Endothelial cell of umbilical vein (primary cell): Measurements from ENCODE around the gene ZSCAN16. TPM values are rescaled to one million over a fixed set of nuclear protein-coding genes. Genes with fewer than 3 reads are reported as not detected.

Experiments
- BruUV-seq: library from RNA; stranded (reverse); fragments of 400-500 nt; replicated peaks from 2 replicates; lab custom pipeline; 2021; lab: Mats Ljungman, UMichigan
- CTCF ChIA-PET: fragments of 300-600, 350-600 bp; sonication (Branson Sonifier 250); formaldehyde crosslinking; loops from one replicate; lab custom pipeline; 2021; ENCODE audit warnings: antibody characterized with exemption, inconsistent platforms; lab: Charles Lee
- POLR2A ChIA-PET: fragments of 300-600, 350-600 bp; sonication (Branson Sonifier 250); formaldehyde crosslinking; loops from one replicate; lab custom pipeline; 2021; ENCODE audit warnings: antibody characterized with exemption, inconsistent platforms; lab: Charles Lee
- DNase-seq: peaks from one replicate; pipeline ENCODE4 v3.0.0-alpha.2; 2011; ENCODE audit warnings: low read depth, low spot score
- FAIRE-seq: peaks from 2 replicates; lab custom pipeline; 2011; peaks lifted over from hg19 to GRCh38; lab: Jason Lieb, UNC
- H2AFZ ChIP-seq: 2 replicates; pipeline ENCODE4 v1.6.0; 2012; ENCODE audit warnings: low read depth, low read length, control low read depth, inconsistent platforms
- H3K27ac ChIP-seq: 2 replicates; pipeline ENCODE4 v1.5.1; 2011; ENCODE audit warnings: low read depth, mild to moderate bottlenecking, control low read depth, low read length, moderate library complexity; ENCODE audit not compliant: insufficient read depth
- H3K27me3 ChIP-seq, 2 experiments: 2 replicates each; pipeline versions ENCODE4 v1.6.0 to v1.6.1; 2011; ENCODE audit warnings: low read length in 2 of 2, mixed read lengths in 1 of 2; ENCODE audit not compliant: control insufficient read depth in 2 of 2, insufficient read depth in 2 of 2
- H3K36me3 ChIP-seq, 2 experiments: 2 replicates in 1 of 2; 3 replicates in 1 of 2; pipeline ENCODE4 v1.5.1; 2011; ENCODE audit warnings: low read length in 2 of 2, mild to moderate bottlenecking in 1 of 2, moderate library complexity in 1 of 2; ENCODE audit not compliant: control insufficient read depth in 2 of 2, insufficient read depth in 2 of 2; ENCODE audit errors: extremely low read depth in 1 of 2
- H3K4me1 ChIP-seq: 3 replicates; pipeline ENCODE4 v1.5.1; 2011; ENCODE audit warnings: mild to moderate bottlenecking, low read length; ENCODE audit not compliant: control insufficient read depth, insufficient read depth; ENCODE audit errors: extremely low read depth
- H3K4me2 ChIP-seq: 2 replicates; pipeline ENCODE4 v1.6.1; 2011; ENCODE audit warnings: low read length, control low read depth, mixed read lengths; ENCODE audit not compliant: insufficient read depth
- H3K4me3 ChIP-seq, 3 experiments: fragments of 200-600 bp in 1 of 3; sonication (generic), shearing (Covaris generic) in 1 of 3; replicated peaks in 1 of 3; 2 replicates each; pipeline ENCODE4 v1.5.1; 2011 to 2016; ENCODE audit warnings: control low read depth in 3 of 3, low read length in 3 of 3, mild to moderate bottlenecking in 2 of 3, inconsistent platforms in 1 of 3, low read depth in 1 of 3, moderate library complexity in 1 of 3; ENCODE audit not compliant: insufficient read depth in 1 of 3
- H3K79me2 ChIP-seq: 2 replicates; pipeline ENCODE4 v1.6.0; 2012; ENCODE audit warnings: low read length, inconsistent platforms; ENCODE audit not compliant: control insufficient read depth, insufficient read depth
- H3K9ac ChIP-seq: replicated peaks from 2 replicates; pipeline ENCODE3; 2011; ENCODE audit warnings: low read length, control low read depth; ENCODE audit not compliant: insufficient read depth; ENCODE audit errors: extremely low read depth
- H3K9me1 ChIP-seq: replicated peaks from 3 replicates; pipeline ENCODE4 v1.6.0; 2011; ENCODE audit warnings: mild to moderate bottlenecking, low read length; ENCODE audit not compliant: control insufficient read depth, insufficient read depth; ENCODE audit errors: extremely low read depth
- H3K9me3 ChIP-seq: replicated peaks from 2 replicates; pipeline ENCODE4 v1.5.1; 2012; ENCODE audit warnings: low read length, inconsistent platforms; ENCODE audit not compliant: control insufficient read depth, insufficient read depth
- H4K20me1 ChIP-seq: replicated peaks from 2 replicates; pipeline ENCODE3; 2011; ENCODE audit warnings: mild to moderate bottlenecking, low read length; ENCODE audit not compliant: control insufficient read depth, insufficient read depth; ENCODE audit errors: extremely low read depth
- CTCF ChIP-seq, 2 donors: IDR thresholded peaks; 1 replicate in 1 of 2; 2 replicates in 1 of 2; pipeline ENCODE4 v1.5.1; 2011; ENCODE audit warnings: low read length in 2 of 2, mild to moderate bottlenecking in 2 of 2, moderate library complexity in 2 of 2, control low read depth in 1 of 2, inconsistent platforms in 1 of 2, low read depth in 1 of 2; ENCODE audit not compliant: insufficient read depth in 1 of 2; ENCODE audit errors: extremely low read depth in 1 of 2
- EZH2 ChIP-seq: IDR thresholded peaks from 2 replicates; pipeline ENCODE4 v1.6.1; 2012; ENCODE audit warnings: borderline replicate concordance, low read depth, mild to moderate bottlenecking, moderate library complexity, low read length, inconsistent platforms; ENCODE audit not compliant: severe bottlenecking
- FOS ChIP-seq: IDR thresholded peaks from 2 replicates; pipeline ENCODE4 v1.6.1; 2011; ENCODE audit warnings: mild to moderate bottlenecking, low read length, moderate library complexity, borderline replicate concordance; ENCODE audit not compliant: insufficient read depth
- GATA2 ChIP-seq: IDR thresholded peaks from 2 replicates; pipeline ENCODE4 v1.7.0; 2011; ENCODE audit warnings: low read depth, mild to moderate bottlenecking, moderate library complexity, mixed read lengths, low read length; ENCODE audit not compliant: insufficient read length, insufficient read depth
- JUN ChIP-seq: IDR thresholded peaks from 2 replicates; pipeline ENCODE4 v1.6.1; 2011; ENCODE audit warnings: borderline replicate concordance, low read depth; ENCODE audit not compliant: insufficient read length, insufficient read depth
- MAX ChIP-seq: IDR thresholded peaks from 2 replicates; pipeline ENCODE4 v1.6.1; 2011; ENCODE audit not compliant: insufficient read depth, insufficient read length
- MYC ChIP-seq: IDR thresholded peaks from one replicate; pipeline ENCODE4 v1.6.1; 2011; ENCODE audit warnings: mild to moderate bottlenecking, low read depth, low read length
- POLR2A ChIP-seq: IDR thresholded peaks from 2 replicates; pipeline ENCODE4 v1.6.1; 2012; ENCODE audit warnings: low read depth, mild to moderate bottlenecking, control low read depth, low read length
- POLR2AphosphoS5 ChIP-seq: IDR thresholded peaks from 2 replicates; pipeline ENCODE4 v1.6.1; 2012; ENCODE audit warnings: low read depth, mild to moderate bottlenecking, control low read depth, low read length, moderate library complexity; ENCODE audit not compliant: insufficient read depth
- dilution Hi-C: fragments of 300-500 bp; cut with MboI; formaldehyde crosslinking; loops from one replicate; pipeline ENCODE4 v1.15.0; 2019; ENCODE audit warnings: low sequenced_read_pairs; ENCODE audit not compliant: extremely low pct_ligation_motif_present
- intact Hi-C: fragments of 100-400 bp; cut with micrococcal nuclease; formaldehyde crosslinking; loops from one replicate; pipeline ENCODE4 v1.10.0; 2022
- polyA plus RNA-seq, 4 experiments: library from polyadenylated mRNA; depleted of rRNA in 3 of 4; stranded (reverse) in 3 of 4; unstranded in 1 of 4; fragments of >200 nt; gene quantifications; 2 replicates each; pipeline versions ENCODE4 v1.2.1 to v1.2.3, GENCODE V29; 2011 to 2012; ENCODE audit warnings: missing spikeins in 1 of 4
- total RNA-seq: library from RNA; stranded (reverse); gene quantifications from 2 replicates; pipeline ENCODE4 v1.2.3, GENCODE V29; 2021

The ZSCAN16 gene
- total and polyA plus RNA-seq, 2 donors (not counting 3 experiments of a cell fraction or from before 2014, with no cell fraction given), result 4.9 to 7.7 TPM

- no peak for DNase-seq
- dilution Hi-C loops (no loop called here), intact Hi-C loops (no loop called here)
- Histone ChIP-seq H3K27me3 (peaks cover 2 to 5% of the 10 kb centered on the region in 2 experiments), H3K27ac (no peak overlapping the region), H3K9me3 (no peaks in the 10 kb centered on the region), H3K4me1 (no peaks in the 10 kb centered on the region), H3K9ac (no peak overlapping the region), H3K79me2 (no peaks in the 10 kb centered on the region), H2AFZ (no peak overlapping the region), H3K4me2 (no peak overlapping the region), H4K20me1 (no peaks in the 10 kb centered on the region), H3K9me1 (no peaks in the 10 kb centered on the region), H3K36me3 (peaks cover 0 to 5% of the 10 kb centered on the region in 2 experiments), H3K4me3 (no peak overlapping the region)
- BruUV-seq, result no TSS peak
- FAIRE-seq, result no peak
- ChIA-PET POLR2A (no interaction called here), CTCF (interaction anchor here (1.3 to 1.6 kb wide), 2 partner anchors 12 to 244 kb away, joined by 3 to 5 read pairs; no protein-coding TSS in a partner anchor)
- TF ChIP-seq POLR2A (no peak), MAX (no peak)
These were observed 12.4 kb upstream of the ZSCAN16 start for GRCh38 chr6:28111964-28112363.

- CTCF ChIA-PET, result interaction anchor here (1.0 kb wide), 1 partner anchor 11 kb away, joined by 5 read pairs; no protein-coding TSS in a partner anchor
- dilution Hi-C loops, result no loop called here
- no peak for FAIRE-seq
These were observed 8.6 kb upstream of the ZSCAN16 start for GRCh38 chr6:28115799-28116198.

More at GRCh38 chr6:28115799-28116198, 8.6 kb upstream of the ZSCAN16 start:
- BruUV-seq, result no TSS peak
- Histone ChIP-seq H3K4me2 (no peak overlapping the region), H3K9ac (no peak overlapping the region), H3K4me3 (no peak overlapping the region), H3K79me2 (no peaks in the 10 kb centered on the region), H4K20me1 (no peaks in the 10 kb centered on the region), H3K9me3 (no peaks in the 10 kb centered on the region), H3K9me1 (no peaks in the 10 kb centered on the region), H2AFZ (no peak overlapping the region), H3K4me1 (no peaks in the 10 kb centered on the region), H3K27me3 (no peaks in the 10 kb centered on the region), H3K27ac (no peak overlapping the region), H3K36me3 (peaks cover 0 to 5% of the 10 kb centered on the region in 2 experiments)
- no peak for DNase-seq
- TF ChIP-seq MYC (no peak), POLR2AphosphoS5 (no peak), POLR2A (no peak), MAX (no peak), EZH2 (no peak), CTCF (IDR thresholded peaks at IDR 0.05; ENCODE audit: extremely low read depth in 1 of 2, insufficient read depth in 1 of 2, low read depth in 1 of 2, low read length in 2 of 2) (no peak), FOS (no peak), GATA2 (no peak), JUN (no peak)
- intact Hi-C loops, result no loop called here
- POLR2A ChIA-PET, result no interaction called here
